ENCODE data around the gene IRX2.

Gene IRX2

DNA sequence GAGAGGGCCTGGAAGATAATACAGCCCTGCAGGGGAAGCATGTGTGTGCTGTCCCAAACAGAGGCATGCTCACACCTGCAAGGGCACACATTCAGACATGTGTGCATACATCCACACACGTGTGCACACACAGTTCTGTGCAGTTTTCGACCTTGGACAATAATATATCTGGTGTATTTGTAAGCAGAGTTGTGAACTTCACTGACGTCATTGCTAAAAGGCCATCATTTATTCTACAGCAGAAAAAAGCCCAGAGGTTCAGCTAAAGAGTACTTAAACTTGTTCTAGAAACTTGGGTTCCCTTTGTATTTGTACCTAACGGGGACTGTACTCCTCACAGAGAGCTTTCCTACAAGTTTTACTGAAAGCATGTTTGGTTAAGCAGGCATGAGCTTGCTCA is 19.5 kb downstream of the IRX2 start:
- Histone ChIP-seq H3K9me3 (ENCODE audit: insufficient read depth, low read depth, low read length) (no peaks in the 10 kb centered on the region; the same call in 1 of the 2 replicates), H3K27me3 (ENCODE audit: insufficient read depth, low read length, poor library complexity, severe bottlenecking) (no peaks in the 10 kb centered on the region), H4K20me1 (ENCODE audit: insufficient read depth, low read length, poor library complexity, severe bottlenecking) (no peaks in the 10 kb centered on the region), H3K79me2 (ENCODE audit: insufficient read depth, low read length) (no peaks in the 10 kb centered on the region), H3K4me1 (ENCODE audit: insufficient read depth, low read length, poor library complexity, severe bottlenecking) (no peaks in the 10 kb centered on the region), H3K36me3 (ENCODE audit: insufficient read depth, low read length) (no peaks in the 10 kb centered on the region), H3K4me3 (ENCODE audit: low read length, poor library complexity, severe bottlenecking) (no peak overlapping the region), H3K9ac (ENCODE audit: low read depth, low read length, poor library complexity, severe bottlenecking) (no peak overlapping the region), H2AFZ (ENCODE audit: low read length) (no peak overlapping the region), H3F3A (ENCODE audit: low read depth) (no peaks in the 10 kb centered on the region), H3K9me2 (replicated peaks; ENCODE audit: low read depth, low read length) (no peaks in the 10 kb centered on the region), H3K4me2 (ENCODE audit: low read depth, low read length, poor library complexity, severe bottlenecking) (no peak overlapping the region)
- no peak for TF ChIP-seq CTCF (conservative IDR thresholded peaks at IDR 0.05; ENCODE audit: low read length)
- no peak for TF ChIP-seq EZH2phosphoT487 (IDR thresholded peaks at IDR 0.05; ENCODE audit: borderline replicate concordance)

GRCh38 chr5:2729189-2729588 is 22.3 kb downstream of the IRX2 start:
- H3K4me3 ChIP-seq (ENCODE audit: low read length, poor library complexity, severe bottlenecking): no peak overlapping the region
- no peak overlapping the region for H2AFZ ChIP-seq (ENCODE audit: low read length)
- no peaks in the 10 kb centered on the region for H3K27me3 ChIP-seq (ENCODE audit: insufficient read depth, low read length, poor library complexity, severe bottlenecking)
- no peak overlapping the region for H3K4me2 ChIP-seq (ENCODE audit: low read depth, low read length, poor library complexity, severe bottlenecking)
- peaks cover under 1% of the 10 kb centered on the region; the same call in 1 of the 2 replicates for H3K9me3 ChIP-seq (ENCODE audit: insufficient read depth, low read depth, low read length)
- H3K4me1 ChIP-seq (ENCODE audit: insufficient read depth, low read length, poor library complexity, severe bottlenecking): no peaks in the 10 kb centered on the region
- no peaks in the 10 kb centered on the region for H3F3A ChIP-seq (ENCODE audit: low read depth)
- H4K20me1 ChIP-seq (ENCODE audit: insufficient read depth, low read length, poor library complexity, severe bottlenecking): no peaks in the 10 kb centered on the region
- no peaks in the 10 kb centered on the region for H3K9me2 ChIP-seq (replicated peaks; ENCODE audit: low read depth, low read length)
- H3K79me2 ChIP-seq (ENCODE audit: insufficient read depth, low read length): no peaks in the 10 kb centered on the region
- TF ChIP-seq EZH2phosphoT487 (IDR thresholded peaks at IDR 0.05; ENCODE audit: borderline replicate concordance) (no peak), CTCF (conservative IDR thresholded peaks at IDR 0.05; ENCODE audit: low read length) (no peak)
- H3K36me3 ChIP-seq (ENCODE audit: insufficient read depth, low read length): no peaks in the 10 kb centered on the region
- no peak overlapping the region for H3K9ac ChIP-seq (ENCODE audit: low read depth, low read length, poor library complexity, severe bottlenecking)

GRCh38 chr5:2727550-2727949 is 23.9 kb downstream of the IRX2 start:
- H3K36me3 ChIP-seq (ENCODE audit: insufficient read depth, low read length): no peaks in the 10 kb centered on the region
- no peaks in the 10 kb centered on the region for H3K79me2 ChIP-seq (ENCODE audit: insufficient read depth, low read length)
- H3F3A ChIP-seq (ENCODE audit: low read depth): no peaks in the 10 kb centered on the region
- no peak overlapping the region for H3K4me3 ChIP-seq (ENCODE audit: low read length, poor library complexity, severe bottlenecking)
- no peaks in the 10 kb centered on the region for H3K27me3 ChIP-seq (ENCODE audit: insufficient read depth, low read length, poor library complexity, severe bottlenecking)
- H3K4me2 ChIP-seq (ENCODE audit: low read depth, low read length, poor library complexity, severe bottlenecking): no peak overlapping the region
- no peaks in the 10 kb centered on the region for H4K20me1 ChIP-seq (ENCODE audit: insufficient read depth, low read length, poor library complexity, severe bottlenecking)
- no peak overlapping the region for H3K9ac ChIP-seq (ENCODE audit: low read depth, low read length, poor library complexity, severe bottlenecking)
- no peak overlapping the region for H2AFZ ChIP-seq (ENCODE audit: low read length)
- TF ChIP-seq CTCF (conservative IDR thresholded peaks at IDR 0.05; ENCODE audit: low read length): no peak
- TF ChIP-seq EZH2phosphoT487 (IDR thresholded peaks at IDR 0.05; ENCODE audit: borderline replicate concordance): no peak
- H3K9me2 ChIP-seq (replicated peaks; ENCODE audit: low read depth, low read length): no peaks in the 10 kb centered on the region
- no peaks in the 10 kb centered on the region for H3K4me1 ChIP-seq (ENCODE audit: insufficient read depth, low read length, poor library complexity, severe bottlenecking)
- peaks cover 6% of the 10 kb centered on the region; the same call in 1 of the 2 replicates for H3K9me3 ChIP-seq (ENCODE audit: insufficient read depth, low read depth, low read length)
